HEK293 (cell line): ENCODE data around the gene AFF2.

ENCODE experiments used
- CTCF ChIA-PET: fragments of 350-600 bp; formaldehyde crosslinking; extraction: SDS; loops from one replicate; lab custom pipeline; 2021; ENCODE audit warnings: antibody characterized with exemption; lab: Yijun Ruan, JAX
- POLR2A ChIA-PET: fragments of 300-600 bp; formaldehyde crosslinking; extraction: SDS; loops from one replicate; lab custom pipeline; 2020; ENCODE audit warnings: antibody characterized with exemption, inconsistent platforms; lab: Yijun Ruan, JAX
- H3K27ac ChIP-seq: fragments of 200-500 bp; sonication (Bioruptor generic); 2 replicates; pipeline ENCODE4 v1.5.1; 2014; ENCODE audit warnings: low read depth, low read length, control low read depth, inconsistent platforms; ENCODE audit errors: extremely low read depth
- H3K36me3 ChIP-seq, 2 experiments: fragments of 200-500 bp in 1 of 2; sonication (Bioruptor generic) in 1 of 2; 1 replicate in 1 of 2; 2 replicates in 1 of 2; pipeline ENCODE4 v1.5.1; 2014 to 2017; ENCODE audit warnings: inconsistent platforms in 2 of 2, low read length in 2 of 2; ENCODE audit not compliant: control insufficient read depth in 2 of 2, insufficient read depth in 1 of 2
- H3K4me1 ChIP-seq: fragments of 200-500 bp; sonication (Bioruptor generic); 2 replicates; pipeline ENCODE4 v1.5.1; 2014; ENCODE audit warnings: mild to moderate bottlenecking, low read length, inconsistent platforms; ENCODE audit not compliant: control insufficient read depth, insufficient read depth
- H3K4me3 ChIP-seq: 2 replicates; pipeline ENCODE4 v1.5.1; 2011; ENCODE audit warnings: low read depth, mild to moderate bottlenecking, control low read depth, low read length, moderate library complexity
- H3K9me3 ChIP-seq: fragments of 200-500 bp; sonication (Bioruptor generic); 2 replicates; pipeline ENCODE4 v1.5.1; 2014; ENCODE audit warnings: low read depth, low read length, inconsistent platforms; ENCODE audit not compliant: control insufficient read depth, insufficient read depth
- GLI4 ChIP-seq: fragments of 450-650 bp; formaldehyde crosslinking; IDR thresholded peaks from 2 replicates; pipeline ENCODE4 v1.5.1; 2016; ENCODE audit warnings: missing biosample characterization, missing genetic modification characterization
- HOXA7 ChIP-seq: sonication (generic); formaldehyde crosslinking; IDR thresholded peaks from 2 replicates; pipeline ENCODE4 v1.8.1; 2022; ENCODE audit warnings: missing genetic modification reagents, borderline replicate concordance
- SP2 ChIP-seq: fragments of 450-650 bp; formaldehyde crosslinking; IDR thresholded peaks from 2 replicates; pipeline ENCODE4 v1.5.1; 2016; ENCODE audit warnings: missing biosample characterization, missing genetic modification characterization
- WT1 ChIP-seq: fragments of 450-650 bp; formaldehyde crosslinking; IDR thresholded peaks from 2 replicates; pipeline ENCODE4 v1.5.1; 2016; ENCODE audit warnings: missing biosample characterization, missing genetic modification characterization
- ZBTB48 ChIP-seq: fragments of 450-650 bp; formaldehyde crosslinking; IDR thresholded peaks from 2 replicates; pipeline ENCODE4 v1.5.1; 2016; ENCODE audit warnings: missing biosample characterization, missing genetic modification characterization
- ZBTB7A ChIP-seq: fragments of 450-650 bp; formaldehyde crosslinking; IDR thresholded peaks from 2 replicates; pipeline ENCODE4 v1.5.1; 2016; ENCODE audit warnings: low read depth, missing biosample characterization, missing genetic modification characterization
- ZNF10 ChIP-seq: fragments of 450-650 bp; formaldehyde crosslinking; IDR thresholded peaks from 2 replicates; pipeline ENCODE4 v1.5.1; 2017; ENCODE audit warnings: missing biosample characterization, missing genetic modification characterization
- ZNF112 ChIP-seq: fragments of 450-650 bp; formaldehyde crosslinking; IDR thresholded peaks from 2 replicates; pipeline ENCODE4 v1.5.0; 2017; ENCODE audit warnings: missing biosample characterization, missing genetic modification characterization
- ZNF132 ChIP-seq: fragments of 450-650 bp; formaldehyde crosslinking; IDR thresholded peaks from 2 replicates; pipeline ENCODE4 v1.5.1; 2017; ENCODE audit warnings: missing biosample characterization, missing genetic modification characterization, borderline replicate concordance
- ZNF155 ChIP-seq: fragments of 450-650 bp; formaldehyde crosslinking; IDR thresholded peaks from 2 replicates; pipeline ENCODE4 v1.5.1; 2016; ENCODE audit warnings: missing biosample characterization, missing genetic modification characterization
- ZNF2 ChIP-seq: fragments of 450-650 bp; formaldehyde crosslinking; IDR thresholded peaks from 2 replicates; pipeline ENCODE4 v1.5.1; 2016; ENCODE audit warnings: missing biosample characterization, missing genetic modification characterization
- ZNF221 ChIP-seq: fragments of 450-650 bp; formaldehyde crosslinking; IDR thresholded peaks from 2 replicates; pipeline ENCODE4 v1.5.1; 2017; ENCODE audit warnings: missing biosample characterization, missing genetic modification characterization, borderline replicate concordance
- ZNF223 ChIP-seq: fragments of 450-650 bp; formaldehyde crosslinking; IDR thresholded peaks from 2 replicates; pipeline ENCODE4 v1.5.1; 2016; ENCODE audit warnings: missing biosample characterization, missing genetic modification characterization
- ZNF423 ChIP-seq: fragments of 450-650 bp; formaldehyde crosslinking; IDR thresholded peaks from 2 replicates; pipeline ENCODE4 v1.5.1; 2016; ENCODE audit warnings: missing biosample characterization, missing genetic modification characterization
- ZNF514 ChIP-seq: fragments of 450-650 bp; formaldehyde crosslinking; IDR thresholded peaks from 2 replicates; pipeline ENCODE4 v1.5.1; 2016; ENCODE audit warnings: missing biosample characterization, missing genetic modification characterization
- ZNF560 ChIP-seq: fragments of 450-650 bp; formaldehyde crosslinking; IDR thresholded peaks from 2 replicates; pipeline ENCODE4 v1.5.1; 2017; ENCODE audit warnings: missing biosample characterization, missing genetic modification characterization, borderline replicate concordance
- ZNF600 ChIP-seq: fragments of 450-650 bp; formaldehyde crosslinking; IDR thresholded peaks from 2 replicates; pipeline ENCODE4 v1.5.1; 2016; ENCODE audit warnings: missing biosample characterization, missing genetic modification characterization
- ZNF623 ChIP-seq: fragments of 450-650 bp; formaldehyde crosslinking; IDR thresholded peaks from 2 replicates; pipeline ENCODE4 v1.5.1; 2016; ENCODE audit warnings: missing biosample characterization, missing genetic modification characterization
- ZNF629 ChIP-seq: fragments of 450-650 bp; formaldehyde crosslinking; IDR thresholded peaks from 2 replicates; pipeline ENCODE4 v1.5.1; 2017; ENCODE audit warnings: missing biosample characterization, missing genetic modification characterization
- ZNF654 ChIP-seq: fragments of 450-650 bp; formaldehyde crosslinking; IDR thresholded peaks from 2 replicates; pipeline ENCODE4 v1.5.1; 2016; ENCODE audit warnings: low read depth, missing biosample characterization, missing genetic modification characterization
- ZNF660 ChIP-seq: fragments of 450-650 bp; IDR thresholded peaks from 2 replicates; pipeline ENCODE4 v1.5.1; 2018; ENCODE audit warnings: missing biosample characterization, mild to moderate bottlenecking, missing genetic modification characterization
- ZNF768 ChIP-seq: fragments of 450-650 bp; formaldehyde crosslinking; IDR thresholded peaks from 2 replicates; pipeline ENCODE4 v1.5.1; 2018; ENCODE audit warnings: missing biosample characterization, mild to moderate bottlenecking, missing genetic modification characterization
- TF ChIP-seq, protein P1 (sequence below): fragments of 450-650 bp; IDR thresholded peaks from 2 replicates; pipeline ENCODE4 v1.5.1; 2018; ENCODE audit warnings: missing biosample characterization, mild to moderate bottlenecking, missing genetic modification characterization
- TF ChIP-seq, protein P2 (sequence below): sonication (generic); formaldehyde crosslinking; IDR thresholded peaks from 2 replicates; pipeline ENCODE4 v1.8.1; 2022; ENCODE audit warnings: mild to moderate bottlenecking, moderate library complexity, missing genetic modification reagents
- TF ChIP-seq, protein P3 (sequence below): fragments of 450-650 bp; formaldehyde crosslinking; IDR thresholded peaks from 2 replicates; pipeline ENCODE4 v1.5.1; 2016; ENCODE audit warnings: missing biosample characterization, missing genetic modification characterization

AFF2 gene

DNA sequence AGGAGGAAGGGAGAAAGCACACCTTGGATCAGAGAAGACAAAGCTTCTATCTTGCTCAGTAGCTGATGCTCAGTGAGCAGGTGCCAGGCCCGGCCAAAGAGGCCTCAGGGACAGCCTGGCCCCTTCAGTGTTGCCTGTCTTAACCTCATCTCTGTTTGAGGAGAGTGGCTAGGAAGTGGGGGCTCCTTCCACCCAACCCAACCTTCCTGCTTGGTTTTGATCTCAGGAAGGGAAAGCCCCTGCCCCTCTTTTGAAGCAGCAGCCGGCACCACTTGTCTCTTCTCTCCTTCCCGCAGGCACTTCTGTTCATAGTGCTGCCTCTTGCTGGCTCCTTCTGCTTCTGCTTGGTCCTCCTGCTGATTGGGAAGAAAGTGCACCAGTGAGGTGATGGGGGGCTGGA lies 2.4 kb upstream of the AFF2 start:
- ChIA-PET CTCF (no interaction called here), POLR2A (interaction anchor here (1.1 kb wide), 1 partner anchor 12 kb away, joined by 3 read pairs; no protein-coding TSS in a partner anchor)
- Histone ChIP-seq H3K4me1 (0 out of 2 replicates have a peak, but pooled peaks cover 3% of the 10 kb centered on the region), H3K36me3 (no peaks in the 10 kb centered on the region), H3K27ac (no peak overlapping the region), H3K9me3 (no peaks in the 10 kb centered on the region), H3K4me3 (no peak overlapping the region)
- TF ChIP-seq ZNF221 (tag by site-specific recombination) (no peak), ZBTB48 (no peak), ZNF768 (tag by site-specific recombination) (no peak), ZNF423 (tag by site-specific recombination) (no peak), ZNF10 (no peak), ZNF660 (tag by site-specific recombination) (no peak), ZNF132 (tag by site-specific recombination) (no peak), ZNF514 (no peak), ZBTB7A (tag by site-specific recombination) (no peak), ZNF155 (tag by site-specific recombination) (no peak), HOXA7 (CRISPR knock-in tag) (no peak), ZNF560 (tag by site-specific recombination) (no peak), ZNF112 (tag by site-specific recombination) (no peak), ZNF623 (tag by site-specific recombination) (no peak), ZNF654 (tag by site-specific recombination) (no peak), SP2 (tag by site-specific recombination) (no peak)
- TF ChIP-seq, protein P1, sequence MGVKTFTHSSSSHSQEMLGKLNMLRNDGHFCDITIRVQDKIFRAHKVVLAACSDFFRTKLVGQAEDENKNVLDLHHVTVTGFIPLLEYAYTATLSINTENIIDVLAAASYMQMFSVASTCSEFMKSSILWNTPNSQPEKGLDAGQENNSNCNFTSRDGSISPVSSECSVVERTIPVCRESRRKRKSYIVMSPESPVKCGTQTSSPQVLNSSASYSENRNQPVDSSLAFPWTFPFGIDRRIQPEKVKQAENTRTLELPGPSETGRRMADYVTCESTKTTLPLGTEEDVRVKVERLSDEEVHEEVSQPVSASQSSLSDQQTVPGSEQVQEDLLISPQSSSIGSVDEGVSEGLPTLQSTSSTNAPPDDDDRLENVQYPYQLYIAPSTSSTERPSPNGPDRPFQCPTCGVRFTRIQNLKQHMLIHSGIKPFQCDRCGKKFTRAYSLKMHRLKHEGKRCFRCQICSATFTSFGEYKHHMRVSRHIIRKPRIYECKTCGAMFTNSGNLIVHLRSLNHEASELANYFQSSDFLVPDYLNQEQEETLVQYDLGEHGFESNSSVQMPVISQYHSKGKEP (tag by site-specific recombination) = no peak
- TF ChIP-seq, protein P2, sequence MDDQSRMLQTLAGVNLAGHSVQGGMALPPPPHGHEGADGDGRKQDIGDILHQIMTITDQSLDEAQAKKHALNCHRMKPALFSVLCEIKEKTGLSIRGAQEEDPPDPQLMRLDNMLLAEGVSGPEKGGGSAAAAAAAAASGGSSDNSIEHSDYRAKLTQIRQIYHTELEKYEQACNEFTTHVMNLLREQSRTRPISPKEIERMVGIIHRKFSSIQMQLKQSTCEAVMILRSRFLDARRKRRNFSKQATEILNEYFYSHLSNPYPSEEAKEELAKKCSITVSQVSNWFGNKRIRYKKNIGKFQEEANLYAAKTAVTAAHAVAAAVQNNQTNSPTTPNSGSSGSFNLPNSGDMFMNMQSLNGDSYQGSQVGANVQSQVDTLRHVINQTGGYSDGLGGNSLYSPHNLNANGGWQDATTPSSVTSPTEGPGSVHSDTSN = no peak

DNA sequence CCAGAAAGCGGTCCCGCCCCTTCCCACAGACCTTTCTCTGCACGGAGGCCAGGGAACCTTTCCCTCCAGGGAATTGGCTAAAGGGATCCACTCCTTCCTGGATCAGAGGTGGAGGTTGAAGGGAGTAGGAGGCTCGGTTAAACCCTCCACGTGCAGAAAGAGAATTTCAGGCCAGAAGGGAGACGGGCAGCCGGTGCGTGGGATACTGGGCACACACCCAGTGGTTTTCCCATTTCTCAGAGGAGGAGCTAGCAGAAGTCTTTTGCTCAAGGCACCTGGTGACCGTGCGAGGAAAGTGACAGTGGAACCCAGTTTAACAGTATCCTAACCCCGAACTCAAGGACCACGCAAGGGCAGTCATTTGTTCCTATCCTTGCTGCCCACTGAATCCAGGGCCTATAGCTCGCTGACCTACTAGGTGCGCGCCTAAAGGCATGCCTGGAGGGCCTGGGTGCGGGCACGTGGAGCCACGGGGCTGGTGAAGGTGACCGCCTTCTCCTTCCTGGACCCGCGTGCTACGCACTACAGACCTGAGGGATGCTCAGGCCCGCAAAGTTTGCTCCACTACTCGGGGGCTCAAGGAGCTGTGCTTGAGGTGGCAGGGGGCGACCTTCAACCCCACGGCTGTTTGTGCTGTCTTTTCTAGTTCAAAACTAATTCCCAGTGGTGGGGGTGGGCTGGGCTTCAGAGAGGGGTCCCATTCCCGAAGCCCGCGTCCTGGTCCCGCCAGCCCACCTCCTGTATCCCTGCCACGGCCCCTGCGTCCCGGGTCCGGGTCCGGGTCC lies 587 bp upstream of the AFF2 start:
- ChIA-PET POLR2A (interaction anchor here (0.6 to 0.7 kb wide), 2 partner anchors 77 to 256 kb away, joined by 3 to 4 read pairs; no protein-coding TSS in a partner anchor), CTCF (no interaction called here)
- no peak for TF ChIP-seq ZNF600 (tag by site-specific recombination)
- TF ChIP-seq ZNF223 (tag by site-specific recombination) = no peak
- TF ChIP-seq, protein P3, sequence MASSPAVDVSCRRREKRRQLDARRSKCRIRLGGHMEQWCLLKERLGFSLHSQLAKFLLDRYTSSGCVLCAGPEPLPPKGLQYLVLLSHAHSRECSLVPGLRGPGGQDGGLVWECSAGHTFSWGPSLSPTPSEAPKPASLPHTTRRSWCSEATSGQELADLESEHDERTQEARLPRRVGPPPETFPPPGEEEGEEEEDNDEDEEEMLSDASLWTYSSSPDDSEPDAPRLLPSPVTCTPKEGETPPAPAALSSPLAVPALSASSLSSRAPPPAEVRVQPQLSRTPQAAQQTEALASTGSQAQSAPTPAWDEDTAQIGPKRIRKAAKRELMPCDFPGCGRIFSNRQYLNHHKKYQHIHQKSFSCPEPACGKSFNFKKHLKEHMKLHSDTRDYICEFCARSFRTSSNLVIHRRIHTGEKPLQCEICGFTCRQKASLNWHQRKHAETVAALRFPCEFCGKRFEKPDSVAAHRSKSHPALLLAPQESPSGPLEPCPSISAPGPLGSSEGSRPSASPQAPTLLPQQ (tag by site-specific recombination) = no peak
- TF ChIP-seq WT1 (tag by site-specific recombination) = no peak
- TF ChIP-seq ZNF221 (tag by site-specific recombination) = no peak
- TF ChIP-seq ZNF2 (tag by site-specific recombination) = no peak
- no peak for TF ChIP-seq ZNF112 (tag by site-specific recombination)
- no peak for TF ChIP-seq ZNF629 (tag by site-specific recombination)
- no peak for TF ChIP-seq GLI4 (tag by site-specific recombination)
- no peaks in the 10 kb centered on the region for H3K9me3 ChIP-seq
- H3K4me3 ChIP-seq = peak overlapping the region; percentile 29
- no peak overlapping the region for H3K27ac ChIP-seq
- H3K4me1 ChIP-seq = peaks cover 5% of the 10 kb centered on the region; the same call in 1 of the 2 replicates
- H3K36me3 ChIP-seq = no peaks in the 10 kb centered on the region
